GM18867 (cell line): ENCODE data around the gene KRTAP10-2.
"Not testable (repeated sequence)": the region's sequence is repeated elsewhere in the genome, so short reads cannot be mapped to it uniquely, and the experiment has no call there.

ENCODE experiments used
- ATAC-seq: cut with Tn5 transposase; IDR thresholded peaks from one replicate; pipeline ENCODE4 v1.9.1; 2021; ENCODE audit warnings: mild to moderate bottlenecking, moderate library complexity; ENCODE audit not compliant: unreplicated experiment

Gene KRTAP10-2

DNA sequence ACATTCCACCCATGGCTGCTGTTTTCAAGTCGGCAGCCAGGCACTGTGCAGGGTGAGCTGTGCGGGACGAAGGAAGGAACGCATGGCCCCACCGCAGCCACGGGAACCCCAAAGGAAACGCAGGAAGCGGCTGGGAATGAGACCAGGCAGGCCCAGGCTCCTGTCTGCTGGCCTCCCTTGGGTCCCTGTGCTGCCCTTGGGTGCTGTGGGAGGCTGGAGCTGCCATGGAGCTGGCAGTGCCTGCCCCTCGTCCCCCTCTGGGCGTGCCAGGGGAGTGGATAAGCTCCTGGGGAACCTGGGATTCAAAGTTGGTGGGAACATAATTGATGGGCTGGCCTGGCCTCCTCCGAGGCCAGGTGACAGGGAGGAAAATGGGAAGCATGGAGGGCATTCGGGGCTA, 17.0 kb upstream of the KRTAP10-2 start:
- ATAC-seq = no peak

- no peak for ATAC-seq
Observed at GRCh38 chr21:44567481-44568171, 16.3 kb upstream of the KRTAP10-2 start.

DNA sequence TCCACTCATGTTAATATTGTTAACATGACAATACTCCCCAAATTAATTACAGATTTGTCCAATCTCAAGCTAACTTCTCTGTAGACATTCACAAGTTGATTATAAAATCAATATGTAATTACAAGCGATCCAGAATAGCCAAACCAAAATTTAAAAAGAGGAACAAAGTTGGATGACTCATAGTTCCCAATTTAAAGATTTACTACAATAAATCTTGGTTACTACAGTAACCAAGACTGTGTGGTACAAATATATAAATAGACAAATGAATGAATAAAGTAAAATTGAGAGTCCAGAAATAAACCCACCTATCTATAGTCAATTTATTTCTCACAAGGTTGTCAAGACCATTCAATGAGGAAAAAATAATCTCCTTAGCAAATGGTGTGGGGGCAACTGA, 15.1 kb upstream of the KRTAP10-2 start:
- no peak for ATAC-seq

- ATAC-seq = no peak
Observed at GRCh38 chr21:44564886-44565598, 13.7 kb upstream of the KRTAP10-2 start.

GRCh38 chr21:44564099-44564498, 12.8 kb upstream of the KRTAP10-2 start:
- ATAC-seq = no peak

GRCh38 chr21:44558695-44559094, 7.4 kb upstream of the KRTAP10-2 start, which contains the start of gene KRTAP10-3:
KRTAP10-3 (minus strand) TSS chr21:44558795; CDS start chr21:44558715, 80 bp downstream.
- ATAC-seq = no peak

DNA sequence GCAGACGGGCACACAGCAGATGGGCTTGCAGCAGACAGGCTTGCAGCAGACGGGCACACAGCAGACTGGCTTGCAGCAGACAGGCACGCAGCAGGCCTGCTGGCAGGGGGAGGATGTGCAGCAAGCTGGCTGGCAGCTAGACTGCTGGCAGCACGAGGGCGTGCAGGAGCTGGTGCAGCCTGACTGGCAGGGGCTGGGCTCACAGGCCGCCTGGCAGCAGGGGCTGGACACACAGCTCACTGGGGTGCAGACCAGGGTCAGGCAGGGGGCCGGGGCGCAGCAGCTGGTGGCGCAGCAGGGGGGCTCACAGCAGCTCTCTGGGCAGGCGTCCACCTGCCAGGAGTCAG, 7.0 kb upstream of the KRTAP10-2 start:
- not testable (repeated sequence) for ATAC-seq

DNA sequence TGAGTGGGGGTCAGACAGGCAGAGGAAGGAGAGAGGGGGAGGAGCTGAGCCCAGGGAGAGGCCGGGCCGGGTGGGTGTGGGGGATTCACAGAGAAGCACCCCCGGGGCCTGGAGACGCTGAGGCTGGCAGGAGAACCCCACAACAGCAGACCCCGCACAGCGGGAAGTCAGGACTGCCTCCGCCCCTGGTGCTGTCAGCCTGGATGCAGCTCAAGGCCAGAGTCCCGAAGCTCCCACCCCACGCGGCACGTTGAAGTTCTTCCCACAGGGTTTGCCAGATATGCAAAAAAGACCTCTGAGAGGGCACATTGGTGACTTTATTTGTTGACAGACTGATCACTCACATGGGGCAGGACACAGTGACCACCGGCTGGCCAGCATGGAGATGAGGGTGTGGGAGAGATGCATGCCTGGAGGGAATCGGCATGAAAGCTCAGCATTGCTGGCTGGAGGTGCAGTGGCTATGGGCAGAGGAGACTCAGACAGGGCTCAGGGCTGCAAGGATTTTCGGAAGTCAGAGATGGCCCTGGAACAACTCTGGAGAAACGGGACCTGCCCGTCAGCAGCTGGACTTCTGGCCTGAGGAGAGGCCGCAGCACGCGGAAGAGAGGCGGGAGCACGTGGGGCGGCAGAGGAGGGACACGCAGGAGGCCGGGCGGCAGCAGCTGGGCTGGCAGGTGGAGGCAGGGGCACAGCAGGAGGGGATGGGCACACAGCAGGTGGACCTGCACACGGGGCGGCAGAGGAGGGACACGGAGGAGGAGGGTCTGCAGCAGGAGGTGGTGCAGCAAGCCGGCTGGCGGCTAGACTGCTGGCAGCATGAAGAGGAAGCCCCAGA, 6.4 kb upstream of the KRTAP10-2 start:
- no peak for ATAC-seq

DNA sequence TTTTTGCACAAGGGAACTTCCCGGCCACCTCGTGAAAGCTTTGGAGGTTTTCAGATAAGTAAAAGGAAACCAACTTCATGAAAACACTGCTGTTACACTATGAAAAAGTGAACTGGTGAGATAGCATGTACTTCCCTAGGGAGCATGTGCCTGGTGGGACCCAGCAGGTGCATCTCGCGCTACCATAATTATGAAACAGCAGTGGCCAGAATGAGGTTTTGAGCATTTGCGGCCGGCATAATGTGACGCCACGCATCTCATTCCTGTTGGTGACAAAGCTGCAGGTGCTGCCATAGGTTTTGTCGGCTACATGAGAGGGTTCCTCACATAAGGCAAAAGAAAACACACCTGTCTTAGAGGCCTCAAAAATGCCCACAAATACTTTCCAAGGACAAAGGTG, 5.6 kb upstream of the KRTAP10-2 start:
- no peak for ATAC-seq

DNA sequence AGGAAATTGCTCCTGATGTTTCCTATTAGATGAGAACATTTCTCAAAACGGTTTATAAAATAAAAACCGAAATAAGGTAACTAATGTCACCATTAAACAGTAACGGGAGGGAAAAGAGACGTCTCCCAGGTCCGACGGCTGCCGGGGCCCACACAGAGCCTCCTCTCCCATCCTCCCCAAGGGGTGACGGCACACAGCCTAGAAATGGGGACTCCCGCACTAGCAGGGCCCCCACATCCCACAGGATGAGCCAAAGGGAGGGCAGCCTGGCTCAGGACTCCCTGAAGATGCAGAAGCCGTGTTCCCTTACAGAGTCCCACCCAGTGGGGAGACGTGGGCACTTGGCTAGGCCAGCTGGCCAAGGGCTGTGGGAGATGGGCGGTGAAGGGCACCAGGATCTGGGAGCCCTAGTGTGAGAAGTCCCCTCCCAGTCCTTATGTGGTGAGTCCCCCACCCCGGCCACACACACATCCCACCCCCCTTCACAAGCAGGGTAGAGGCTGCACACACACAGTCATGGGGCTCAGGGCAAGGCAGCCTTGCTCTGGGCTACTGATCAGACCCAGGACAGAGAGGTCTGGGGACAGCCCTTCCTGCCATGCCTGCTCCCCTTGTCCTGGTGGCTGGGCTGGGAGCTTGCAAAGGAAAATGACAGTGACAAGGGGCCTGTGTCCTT, 4.0 kb upstream of the KRTAP10-2 start:
- no peak for ATAC-seq

DNA sequence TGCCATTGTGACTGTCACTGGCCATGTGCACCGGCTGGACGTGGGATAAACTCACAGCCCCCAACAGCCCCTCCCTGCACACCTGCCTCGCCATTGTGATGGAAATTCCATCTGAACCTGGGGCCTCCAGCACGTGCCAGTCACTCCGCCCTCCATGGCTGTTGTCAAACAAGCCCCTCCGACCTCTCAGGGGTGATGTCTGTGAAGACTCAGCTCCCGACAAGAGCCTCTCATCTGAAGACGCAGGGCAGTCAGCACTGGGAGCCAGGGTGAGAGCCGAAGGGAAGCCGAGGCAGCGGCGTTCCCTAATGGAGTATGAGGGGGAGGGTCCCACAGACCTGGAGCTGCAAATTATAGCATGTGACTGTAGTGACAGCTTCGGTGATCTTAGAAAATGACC, 1.4 kb upstream of the KRTAP10-2 start:
- no peak for ATAC-seq

DNA sequence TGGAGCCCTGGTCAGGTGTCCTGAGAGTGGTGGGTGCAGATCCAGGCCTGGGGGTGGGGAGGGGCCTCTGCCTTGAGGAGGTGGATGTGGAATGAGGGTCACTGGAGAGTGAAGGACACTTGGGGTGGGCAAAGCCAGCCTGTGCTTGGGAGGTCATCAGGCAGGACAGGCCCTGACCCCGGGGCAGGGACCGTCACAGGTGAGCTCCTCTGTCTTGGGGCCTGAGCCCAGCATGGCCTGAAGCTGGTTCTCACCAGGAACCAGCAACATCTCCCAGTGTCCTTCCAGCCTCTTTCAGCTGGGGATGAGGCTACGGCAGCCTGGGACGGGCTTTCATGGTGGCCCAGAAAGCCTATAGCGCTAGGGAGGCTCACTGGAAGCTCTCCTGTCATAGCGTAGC, 831 bp upstream of the KRTAP10-2 start:
- no peak for ATAC-seq

- no peak for ATAC-seq
Observed at GRCh38 chr21:44550807-44551206, 498 bp downstream of the KRTAP10-2 start.

GRCh38 chr21:44550285-44550684, 1.0 kb downstream of the KRTAP10-2 start:
- not testable (repeated sequence) for ATAC-seq

GRCh38 chr21:44549525-44550211, 1.6 kb downstream of the KRTAP10-2 start:
- ATAC-seq = no peak

GRCh38 chr21:44548922-44549321, 2.4 kb downstream of the KRTAP10-2 start:
- no peak for ATAC-seq

DNA sequence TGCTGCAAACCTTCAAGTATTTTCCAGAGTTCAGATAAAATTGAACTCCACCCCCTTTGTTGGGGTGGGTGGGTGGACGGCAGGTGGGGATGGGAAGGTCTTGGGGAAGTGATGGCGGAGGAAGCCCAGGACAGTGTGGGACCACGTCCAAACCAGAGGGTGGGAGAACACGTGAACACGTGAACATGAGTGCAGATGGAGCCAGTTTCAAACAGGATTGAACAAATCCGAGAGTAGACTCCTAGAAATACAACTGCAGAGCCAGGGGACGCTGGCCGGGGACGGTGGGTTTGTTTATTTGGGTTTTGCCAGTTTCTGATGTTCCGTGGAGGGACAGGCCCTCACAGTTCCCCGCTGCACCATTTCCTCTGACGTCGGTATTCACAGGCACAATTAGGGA, 2.9 kb downstream of the KRTAP10-2 start:
- ATAC-seq = no peak

- ATAC-seq = no peak
Observed at GRCh38 chr21:44547656-44548331, 3.5 kb downstream of the KRTAP10-2 start.

DNA sequence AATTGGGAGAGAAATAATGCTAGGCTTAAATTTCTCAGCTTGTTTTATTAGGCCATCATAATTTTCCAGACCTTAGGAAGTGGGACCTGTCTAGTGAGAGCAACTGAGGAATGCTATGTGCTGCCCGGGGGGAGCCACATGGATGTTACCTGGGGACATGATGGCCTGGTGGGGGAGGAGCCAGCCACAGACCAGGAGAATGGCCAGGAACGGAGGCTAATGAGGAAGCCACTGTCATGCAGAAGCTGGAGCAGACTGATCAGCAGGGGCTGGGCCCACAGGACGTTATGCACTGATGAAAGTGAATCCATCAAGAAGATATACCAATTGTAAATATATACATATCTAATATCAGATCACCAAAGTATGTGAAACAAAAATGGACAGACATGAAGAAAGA, 6.7 kb downstream of the KRTAP10-2 start:
- ATAC-seq = no peak

DNA sequence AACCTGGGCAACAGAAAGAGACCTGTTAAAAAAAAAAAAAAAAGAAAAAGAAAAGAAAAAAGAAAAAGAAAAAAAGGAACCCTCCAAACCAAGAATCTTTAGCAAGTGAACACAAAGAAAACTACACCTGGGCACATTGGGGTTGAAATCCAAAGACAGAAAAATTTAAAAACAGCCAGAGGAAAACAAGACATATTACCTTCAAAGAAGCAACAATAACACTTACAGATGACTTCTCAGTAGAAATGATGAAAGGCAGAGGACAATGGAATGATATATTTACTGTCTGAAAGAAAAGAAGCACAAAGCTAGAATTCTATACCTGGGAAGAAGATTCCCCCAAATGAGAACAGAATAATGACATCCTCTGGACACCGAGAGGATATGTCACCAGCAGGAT, 8.6 kb downstream of the KRTAP10-2 start:
- no peak for ATAC-seq
